Motor neuron (in vitro differentiated cells): Measurements from ENCODE around the gene VEZT. TPM values are rescaled to one million over a fixed set of nuclear protein-coding genes. Genes with fewer than 3 reads are reported as not detected.
"Not testable (repeated sequence)": the region's sequence is repeated elsewhere in the genome, so short reads cannot be mapped to it uniquely, and the experiment has no call there.

Source experiments
- ATAC-seq, 8 experiments: fragments of 200-7000 bp; cut with Tn5 transposase; replicated peaks in 6 of 8; 2 replicates each; pipeline ENCODE4 v1.8.0; 2021; ENCODE audit warnings: mild to moderate bottlenecking in 8 of 8, moderate library complexity in 8 of 8
- H3K27ac ChIP-seq, 2 donors: fragments of 250-450 bp; sonication (Bioruptor Pico); 2 replicates each; pipeline ENCODE4 v1.9.0; 2021; ENCODE audit warnings: antibody characterized with exemption in 2 of 2, mild to moderate bottlenecking in 2 of 2, moderate library complexity in 1 of 2
- H3K4me1 ChIP-seq, 2 donors: fragments of 250-450 bp; sonication (Bioruptor Pico); replicated peaks in 1 of 2; 2 replicates each; pipeline ENCODE4 v1.6.1; 2021; ENCODE audit warnings: antibody characterized with exemption in 2 of 2, mild to moderate bottlenecking in 2 of 2, moderate library complexity in 1 of 2
- H3K4me3 ChIP-seq, 5 donors: fragments of 250-450 bp; sonication (Bioruptor Pico); 2 replicates each; pipeline ENCODE4 v1.9.0; 2021; ENCODE audit warnings: antibody characterized with exemption in 5 of 5, mild to moderate bottlenecking in 5 of 5, moderate library complexity in 4 of 5
- WGBS, 10 experiments: fragments of 450-650 bp; shearing (Covaris generic); methylation state at CpG; one replicate each; pipeline ENCODE4 v1.0.0; 2022; 5-methylcytosine and 5-hydroxymethylcytosine counted together
- in situ Hi-C, 9 experiments: fragments of 400-800 bp; cut with MboI; loops; one replicate each; pipeline ENCODE4 v1.15.0; 2021; ENCODE audit warnings: low sequenced_read_pairs in 9 of 9, low pct_unique_long_range_greater_than_20kb in 2 of 9; ENCODE audit not compliant: unreplicated experiment in 9 of 9
- total RNA-seq, 8 experiments: library from RNA; unstranded; fragments of 300-600 nt; gene quantifications; 2 replicates each; pipeline versions ENCODE4 v1.2.3 to v1.2.4, GENCODE V29; 2022

VEZT gene
- total RNA-seq, 8 experiments from 2014 or later = 77.5 to 166 (median 99.5) TPM

DNA sequence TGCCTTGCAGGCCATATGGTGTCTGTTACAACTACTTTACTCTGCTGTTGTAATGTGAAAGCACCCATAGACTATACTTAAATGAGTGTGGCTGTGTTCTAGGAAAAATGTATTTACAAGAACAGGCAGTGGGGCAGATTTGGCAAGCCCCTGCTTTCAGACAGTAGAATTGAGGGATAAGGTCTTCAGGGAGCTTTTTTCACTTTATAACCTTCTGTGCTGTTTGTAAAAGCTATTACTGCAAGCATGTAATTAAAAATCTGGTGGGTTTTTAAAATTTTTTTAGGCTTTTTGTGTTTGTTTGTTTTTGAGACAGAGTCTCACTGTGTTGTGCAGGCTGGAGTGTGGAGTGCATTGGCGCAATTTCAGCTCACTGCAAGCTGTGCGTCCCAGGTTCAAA lies 73.9 kb downstream of the VEZT start:
- 80 to 100% (median 100%) methylated on average over 1 to 2 of the region's 2 CpGs; no CpG with 5 or more reads in 3 of the 10 experiments for WGBS, 10 experiments
- peak in 1 of 8 experiments; percentile 9 for ATAC-seq
- in situ Hi-C loops = no loop called here
- Histone ChIP-seq H3K27ac (no peak overlapping the region), H3K4me1 (no peaks in the 10 kb centered on the region), H3K4me3 (no peak overlapping the region)

GRCh38 chr12:95298916-95299315 lies 81.3 kb downstream of the VEZT start:
- WGBS, 10 experiments = 60 to 86% (median 80%) methylated on average over 1 to 5 of the region's 5 CpGs
- in situ Hi-C loops = no loop called here

DNA sequence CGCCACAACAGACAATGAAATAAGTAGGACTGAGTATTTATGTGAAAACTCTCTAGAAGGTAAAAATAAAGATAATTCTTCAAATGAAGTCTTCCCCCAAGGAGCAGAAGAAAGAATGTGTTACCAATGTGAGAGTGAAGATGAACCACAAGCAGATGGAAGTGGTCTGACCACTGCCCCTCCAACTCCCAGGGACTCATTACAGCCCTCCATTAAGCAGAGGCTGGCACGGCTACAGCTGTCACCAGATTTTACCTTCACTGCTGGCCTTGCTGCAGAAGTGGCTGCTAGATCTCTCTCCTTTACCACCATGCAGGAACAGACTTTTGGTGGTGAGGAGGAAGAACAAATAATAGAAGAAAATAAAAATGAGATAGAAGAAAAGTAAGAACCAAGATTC lies 82.7 kb downstream of the VEZT start:
- in situ Hi-C loops = no loop called here
- no peaks in the 10 kb centered on the region for H3K4me1 ChIP-seq
- WGBS, 10 experiments = 88 to 100% (median 100%) methylated on average over 1 to 2 of the region's 2 CpGs; no CpG with 5 or more reads in 3 of the 10 experiments
- no peak overlapping the region for H3K27ac ChIP-seq
- H3K4me3 ChIP-seq = no peak overlapping the region
- ATAC-seq = no peak

More at GRCh38 chr12:95298916-95299315, 81.3 kb downstream of the VEZT start:
- Histone ChIP-seq H3K27ac (no peak overlapping the region), H3K4me3 (no peak overlapping the region), H3K4me1 (no peaks in the 10 kb centered on the region)
- ATAC-seq = no peak

DNA sequence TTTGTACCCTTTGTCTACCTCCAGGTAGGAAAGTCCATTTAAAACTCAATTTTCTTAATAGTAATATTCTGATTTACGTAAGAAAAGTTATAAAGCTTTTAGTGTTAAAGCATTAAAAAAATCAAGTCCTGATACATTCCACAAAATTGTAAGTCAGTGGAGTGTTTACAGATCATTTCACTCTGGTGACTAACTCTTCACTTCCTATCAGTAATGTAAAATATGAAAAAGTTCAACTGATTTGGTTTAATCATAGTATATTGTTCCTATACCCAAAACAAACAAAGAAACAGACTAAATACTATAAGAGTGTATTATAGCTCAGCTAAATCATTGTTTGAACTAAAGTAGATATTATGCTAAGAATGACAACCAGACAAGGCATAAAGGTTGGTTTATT lies 85.9 kb downstream of the VEZT start:
- in situ Hi-C loops = no loop called here
- no peak for ATAC-seq
- WGBS, 10 experiments = 38 to 100% (median 100%) methylated on average over 1 of the region's 1 CpG; no CpG with 5 or more reads in 2 of the 10 experiments
- no peak overlapping the region for H3K27ac ChIP-seq
- H3K4me1 ChIP-seq = no peaks in the 10 kb centered on the region
- H3K4me3 ChIP-seq = no peak overlapping the region

GRCh38 chr12:95304673-95305198 lies 87.1 kb downstream of the VEZT start:
- 65 to 100% (median 84%) methylated on average over 1 to 3 of the region's 3 CpGs for WGBS, 10 experiments
- no peak overlapping the region for H3K27ac ChIP-seq
- no peak for ATAC-seq
- in situ Hi-C loops = no loop called here
- H3K4me3 ChIP-seq = no peak overlapping the region
- H3K4me1 ChIP-seq = no peaks in the 10 kb centered on the region

DNA sequence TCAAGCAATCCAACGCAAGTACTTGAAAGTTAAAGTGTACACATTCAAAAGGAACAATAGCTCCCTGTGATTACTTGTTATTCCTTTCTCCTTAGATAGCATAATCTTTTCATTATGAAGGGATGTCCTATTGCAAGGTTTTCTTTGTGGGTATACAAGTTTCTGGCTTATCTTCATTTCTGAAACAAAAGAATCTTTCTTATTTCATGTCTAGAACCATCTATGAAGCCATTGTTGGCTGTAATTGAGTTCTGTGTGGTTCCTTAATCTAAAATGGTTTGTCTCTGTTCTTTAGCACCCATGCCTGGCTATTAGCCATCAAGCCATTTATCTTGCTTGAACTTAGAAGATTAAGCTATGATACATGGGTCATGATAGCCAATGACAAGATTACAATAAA lies 95.0 kb downstream of the VEZT start:
- no peak overlapping the region for H3K4me3 ChIP-seq
- in situ Hi-C loops = no loop called here
- WGBS, 10 experiments = 60 to 100% (median 91%) methylated on average over 1 of the region's 1 CpG; no CpG with 5 or more reads in 3 of the 10 experiments

GRCh38 chr12:95314756-95315155 lies 97.1 kb downstream of the VEZT start:
- H3K27ac ChIP-seq, H3K4me1 ChIP-seq, in situ Hi-C loops, ATAC-seq, H3K4me3 ChIP-seq: not testable (repeated sequence)
- 79 to 98% (median 93%) methylated on average over 2 to 5 of the region's 6 CpGs; no CpG with 5 or more reads in 6 of the 10 experiments for WGBS, 10 experiments

More for the DNA sequence above, 95.0 kb downstream of the VEZT start:
- H3K27ac ChIP-seq = no peak overlapping the region
- ATAC-seq = no peak
- H3K4me1 ChIP-seq = no peaks in the 10 kb centered on the region

DNA sequence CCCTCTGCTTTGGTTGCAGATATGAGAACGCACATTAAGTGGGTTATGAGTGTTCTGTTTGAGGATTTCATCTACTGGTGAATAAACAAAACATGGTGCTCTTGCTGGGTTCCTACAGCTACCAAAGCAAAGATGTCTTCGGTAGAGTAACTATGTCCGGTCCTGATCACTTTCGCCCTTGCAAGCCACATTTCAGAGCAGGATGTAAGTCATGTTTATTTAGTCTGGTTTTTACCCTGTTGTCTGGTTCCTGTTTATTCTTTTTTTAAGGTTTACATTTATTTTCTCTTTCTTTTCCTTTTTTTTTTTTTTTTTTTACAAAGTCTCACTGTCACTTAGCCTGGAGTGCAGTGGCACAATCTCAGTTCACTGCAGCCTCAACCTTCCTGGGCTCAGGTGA lies 99.2 kb downstream of the VEZT start:
- in situ Hi-C loops = no loop called here
- H3K4me1 ChIP-seq = peaks cover 0 to 5% of the 10 kb centered on the region in 2 donors
- WGBS, 10 experiments = 80 to 100% (median 97%) methylated on average over 1 to 4 of the region's 4 CpGs; no CpG with 5 or more reads in 1 of the 10 experiments
- no peak overlapping the region for H3K27ac ChIP-seq
- no peak for ATAC-seq
- no peak overlapping the region for H3K4me3 ChIP-seq

DNA sequence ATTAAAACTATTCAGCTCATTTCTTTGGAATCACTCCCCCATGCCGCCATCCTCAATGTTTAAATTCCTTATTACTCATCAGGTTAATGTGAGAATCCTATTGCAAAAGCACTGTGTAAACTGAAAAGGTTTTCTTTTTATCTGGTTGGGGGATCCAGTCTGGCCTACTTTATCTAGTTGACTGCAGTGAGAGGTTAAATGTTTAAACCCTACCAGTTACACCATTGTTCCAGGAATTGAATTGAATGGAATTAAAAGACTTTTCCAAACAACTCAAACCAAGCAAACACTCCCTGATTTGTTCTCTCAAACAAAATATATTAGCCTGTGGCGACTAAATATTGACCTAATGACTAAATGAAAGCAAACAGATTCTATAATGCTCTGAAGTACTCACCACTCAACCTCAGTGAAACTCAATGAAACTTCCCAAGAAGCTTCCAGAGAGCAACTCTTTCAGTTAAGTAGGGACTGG lies 100.5 kb downstream of the VEZT start:
- H3K4me1 ChIP-seq = peaks cover 0 to 5% of the 10 kb centered on the region in 2 donors
- WGBS, 10 experiments = 33 to 100% (median 90%) methylated on average over 1 to 2 of the region's 2 CpGs; no CpG with 5 or more reads in 1 of the 10 experiments
- peak in 3 of 8 experiments; percentile 59 to 91 (median 70) for ATAC-seq
- no peak overlapping the region for H3K4me3 ChIP-seq
- in situ Hi-C loops = no loop called here
- H3K27ac ChIP-seq = no peak overlapping the region

DNA sequence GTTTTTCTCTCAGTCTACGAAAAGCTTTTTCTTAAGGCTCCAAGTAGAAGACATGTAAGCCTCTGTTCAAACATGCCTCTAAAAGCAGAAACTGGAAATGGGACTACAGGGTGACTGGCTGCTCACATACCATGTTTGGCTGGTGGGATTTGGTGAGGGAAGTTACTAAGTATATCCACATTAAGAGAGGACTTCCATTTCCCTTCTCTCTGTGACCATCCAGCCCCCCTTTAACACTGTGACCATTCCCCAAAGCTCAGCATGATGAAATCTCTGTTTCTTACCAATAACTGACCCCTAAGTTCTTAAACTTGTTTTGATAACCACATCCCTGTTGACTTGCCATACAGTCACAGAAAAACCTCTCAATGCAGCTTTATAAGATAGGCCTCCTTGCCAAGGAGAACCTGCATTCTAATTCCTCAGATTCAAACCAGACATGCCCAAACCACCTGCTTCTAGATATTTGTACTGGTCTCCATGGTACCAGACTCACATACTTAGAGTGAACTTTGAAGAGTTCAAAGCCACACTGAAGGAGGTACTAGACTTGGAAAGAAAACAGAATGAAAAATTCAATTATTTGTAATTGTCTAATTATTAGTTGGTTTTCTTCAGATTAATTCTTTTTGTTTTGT lies 102.2 kb downstream of the VEZT start:
- Histone ChIP-seq H3K4me3 (no peak overlapping the region), H3K27ac (no peak overlapping the region), H3K4me1 (peaks cover 0 to 5% of the 10 kb centered on the region in 2 donors)
- in situ Hi-C loops = no loop called here
- WGBS, 10 experiments = 60 to 100% (median 94%) methylated on average over 1 of the region's 1 CpG; no CpG with 5 or more reads in 4 of the 10 experiments
- ATAC-seq = peak in 2 of 8 experiments; percentile 31 to 42

- Histone ChIP-seq H3K4me3 (no peak overlapping the region), H3K27ac (no peak overlapping the region), H3K4me1 (peaks cover 0 to 5% of the 10 kb centered on the region in 2 donors)
- in situ Hi-C loops = no loop called here
- 0 to 100% (median 86%) methylated on average over 1 to 3 of the region's 3 CpGs; no CpG with 5 or more reads in 1 of the 10 experiments for WGBS, 10 experiments
- ATAC-seq = peak in 1 of 8 experiments; percentile 18
Observed at GRCh38 chr12:95321516-95322246, 104.1 kb downstream of the VEZT start.

GRCh38 chr12:95322326-95322725 lies 104.7 kb downstream of the VEZT start:
- WGBS, 10 experiments = 0 to 96% (median 60%) methylated on average over 1 to 4 of the region's 4 CpGs; no CpG with 5 or more reads in 2 of the 10 experiments
- peak in 3 of 8 experiments; percentile 16 to 41 (median 16) for ATAC-seq
- H3K27ac ChIP-seq = no peak overlapping the region
- peaks cover 0 to 5% of the 10 kb centered on the region in 2 donors for H3K4me1 ChIP-seq
- in situ Hi-C loops = no loop called here
- no peak overlapping the region for H3K4me3 ChIP-seq

DNA sequence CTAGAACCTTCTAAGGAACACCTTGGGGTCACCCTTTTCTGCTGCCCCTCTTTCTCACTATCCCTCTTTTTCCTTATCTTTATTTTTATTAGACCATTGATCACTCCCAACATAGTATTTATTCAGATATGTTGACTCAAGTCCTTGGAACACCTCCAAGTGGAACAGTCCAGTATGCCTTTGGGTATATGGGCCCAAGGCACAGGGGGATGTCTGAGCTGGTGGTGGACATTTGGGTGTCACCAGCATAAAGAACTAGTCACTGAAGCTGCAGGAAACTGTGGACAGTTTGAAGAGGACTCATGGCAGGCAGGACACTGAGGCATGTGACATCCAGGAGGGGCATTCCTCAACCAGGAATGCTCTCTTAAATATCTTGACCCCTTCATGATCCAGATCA lies 105.6 kb downstream of the VEZT start:
- in situ Hi-C loops = no loop called here
- ATAC-seq = peak in 2 of 8 experiments; percentile 37 to 60
- H3K4me3 ChIP-seq = no peak overlapping the region
- no peak overlapping the region for H3K27ac ChIP-seq
- H3K4me1 ChIP-seq = peaks cover 0 to 5% of the 10 kb centered on the region in 2 donors
